Fibroblast of lung (primary cell): Measurements from ENCODE around the gene FHL1. TPM values are rescaled to one million over a fixed set of nuclear protein-coding genes. Genes with fewer than 3 reads are reported as not detected.

Source experiments
- DNase-seq, 2 donors: peaks; one replicate each; pipeline versions ENCODE4 v3.0.0 to v3.0.0-alpha.2; 2010; ENCODE audit warnings: low read depth in 2 of 2
- H2AFZ ChIP-seq: 2 replicates; pipeline ENCODE4 v1.5.1; 2012; ENCODE audit warnings: low read length, control low read depth, inconsistent platforms
- H3K27ac ChIP-seq: 2 replicates; pipeline ENCODE4 v1.5.1; 2011; ENCODE audit warnings: low read length, control low read depth; ENCODE audit not compliant: insufficient read depth
- H3K27me3 ChIP-seq: 2 replicates; pipeline ENCODE4 v1.5.1; 2011; ENCODE audit warnings: mild to moderate bottlenecking, low read length; ENCODE audit not compliant: control insufficient read depth, insufficient read depth
- H3K36me3 ChIP-seq: 2 replicates; pipeline ENCODE4 v1.5.1; 2011; ENCODE audit warnings: low read length; ENCODE audit not compliant: control insufficient read depth, insufficient read depth
- H3K4me1 ChIP-seq: 2 replicates; pipeline ENCODE4 v1.5.1; 2011; ENCODE audit warnings: low read length; ENCODE audit not compliant: control insufficient read depth, insufficient read depth; ENCODE audit errors: extremely low read depth
- H3K4me2 ChIP-seq: 2 replicates; pipeline ENCODE4 v1.5.1; 2011; ENCODE audit warnings: low read length, control low read depth; ENCODE audit not compliant: insufficient read depth; ENCODE audit errors: extremely low read depth
- H3K4me3 ChIP-seq, 4 experiments: fragments of 200-600 bp in 1 of 4; sonication (generic) in 1 of 4; replicated peaks in 1 of 4; 2 replicates each; pipeline ENCODE4 v1.5.1; 2011 to 2016; ENCODE audit warnings: low read length in 4 of 4, low read depth in 3 of 4, mild to moderate bottlenecking in 3 of 4, control low read depth in 2 of 4, inconsistent platforms in 1 of 4, mixed read lengths in 1 of 4; ENCODE audit not compliant: insufficient read depth in 1 of 4; ENCODE audit errors: control extremely low read depth in 1 of 4
- H3K79me2 ChIP-seq: 2 replicates; pipeline ENCODE4 v1.5.1; 2012; ENCODE audit warnings: mild to moderate bottlenecking, low read length, inconsistent platforms; ENCODE audit not compliant: control insufficient read depth, insufficient read depth
- H3K9ac ChIP-seq: 2 replicates; pipeline ENCODE4 v1.5.1; 2011; ENCODE audit warnings: mild to moderate bottlenecking, low read length, control low read depth; ENCODE audit not compliant: insufficient read depth
- H3K9me3 ChIP-seq: 2 replicates; pipeline ENCODE4 v1.5.1; 2012; ENCODE audit warnings: low read depth, low read length; ENCODE audit not compliant: control insufficient read depth, insufficient read depth
- H4K20me1 ChIP-seq: 2 replicates; pipeline ENCODE4 v1.5.1; 2011; ENCODE audit warnings: low read length; ENCODE audit not compliant: control insufficient read depth, insufficient read depth; ENCODE audit errors: extremely low read depth
- CTCF ChIP-seq, 2 donors: IDR thresholded peaks in 1 of 2; conservative IDR thresholded peaks in 1 of 2; 1 replicate in 1 of 2; 2 replicates in 1 of 2; pipeline ENCODE4 v1.5.1; 2011 to 2012; ENCODE audit warnings: low read length in 2 of 2, control low read depth in 1 of 2, inconsistent platforms in 1 of 2, low read depth in 1 of 2, mild to moderate bottlenecking in 1 of 2
- EZH2 ChIP-seq: IDR thresholded peaks from 2 replicates; pipeline ENCODE4 v1.5.1; 2012; ENCODE audit warnings: low read length, control low read depth, mild to moderate bottlenecking; ENCODE audit errors: missing control alignments
- polyA plus RNA-seq, 2 donors: library from polyadenylated mRNA; depleted of rRNA in 1 of 2; stranded (reverse) in 1 of 2; unstranded in 1 of 2; fragments of >200 nt; gene quantifications; 2 replicates each; pipeline ENCODE4 v1.2.1, GENCODE V29; 2011 to 2012; ENCODE audit warnings: missing spikeins in 1 of 2
- total RNA-seq: library from RNA; depleted of rRNA; stranded (reverse); fragments of >200 nt; gene quantifications from 2 replicates; pipeline ENCODE4 v1.2.1, GENCODE V29; 2014

FHL1 gene
- total and polyA plus RNA-seq, 2 donors (not counting 1 experiment from before 2014, with no cell fraction given) = 180 to 627 TPM

- Histone ChIP-seq H3K27ac (no peak overlapping the region), H3K4me2 (no peak overlapping the region), H3K9me3 (no peaks in the 10 kb centered on the region), H4K20me1 (no peaks in the 10 kb centered on the region), H3K79me2 (no peaks in the 10 kb centered on the region), H3K4me1 (no peaks in the 10 kb centered on the region), H3K4me3 (no peak overlapping the region), H3K36me3 (no peaks in the 10 kb centered on the region), H3K27me3 (no peaks in the 10 kb centered on the region), H2AFZ (no peak overlapping the region), H3K9ac (no peak overlapping the region)
- no peak for DNase-seq
- TF ChIP-seq CTCF (conservative IDR thresholded peaks at IDR 0.05 in 1 of 2, IDR thresholded peaks at IDR 0.05 in 1 of 2; ENCODE audit: low read depth in 1 of 2, low read length in 2 of 2) (no peak), EZH2 (no peak)
Observed at GRCh38 chrX:136126371-136126770, 21.0 kb upstream of the FHL1 start.

DNA sequence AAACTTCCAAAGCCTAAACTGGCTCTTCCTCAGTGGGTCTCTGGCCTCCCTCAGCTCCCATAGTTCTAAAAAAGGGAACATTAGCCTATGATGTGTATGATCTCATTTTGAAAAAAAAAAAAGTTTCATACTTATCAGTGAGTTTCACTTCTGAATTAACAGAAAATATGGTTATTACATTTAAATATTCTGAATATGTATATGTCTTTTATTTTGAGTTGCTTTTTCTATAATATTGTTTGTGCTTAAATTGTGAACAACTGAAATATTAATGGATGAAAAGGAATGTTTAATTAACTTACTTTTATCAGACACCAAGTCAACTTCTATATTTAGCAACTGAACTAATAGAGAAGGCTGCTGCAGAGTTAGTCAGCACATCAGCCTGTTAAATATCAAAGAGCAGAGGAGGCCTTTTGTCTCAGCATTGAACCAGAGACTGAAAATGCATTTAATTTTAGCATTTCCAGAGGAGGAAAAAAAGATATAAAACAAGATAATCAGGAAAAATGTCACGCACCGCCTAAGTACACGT is 20.4 kb upstream of the FHL1 start:
- DNase-seq = peak; percentile 26 to 64
- Histone ChIP-seq H4K20me1 (no peaks in the 10 kb centered on the region), H3K4me1 (no peaks in the 10 kb centered on the region), H3K27ac (no peak overlapping the region), H3K9ac (no peak overlapping the region), H2AFZ (no peak overlapping the region), H3K9me3 (no peaks in the 10 kb centered on the region), H3K27me3 (no peaks in the 10 kb centered on the region), H3K4me2 (no peak overlapping the region), H3K79me2 (no peaks in the 10 kb centered on the region), H3K36me3 (no peaks in the 10 kb centered on the region), H3K4me3 (no peak overlapping the region)
- TF ChIP-seq EZH2 (no peak), CTCF (conservative IDR thresholded peaks at IDR 0.05 in 1 of 2, IDR thresholded peaks at IDR 0.05 in 1 of 2; ENCODE audit: low read depth in 1 of 2, low read length in 2 of 2) (no peak)

DNA sequence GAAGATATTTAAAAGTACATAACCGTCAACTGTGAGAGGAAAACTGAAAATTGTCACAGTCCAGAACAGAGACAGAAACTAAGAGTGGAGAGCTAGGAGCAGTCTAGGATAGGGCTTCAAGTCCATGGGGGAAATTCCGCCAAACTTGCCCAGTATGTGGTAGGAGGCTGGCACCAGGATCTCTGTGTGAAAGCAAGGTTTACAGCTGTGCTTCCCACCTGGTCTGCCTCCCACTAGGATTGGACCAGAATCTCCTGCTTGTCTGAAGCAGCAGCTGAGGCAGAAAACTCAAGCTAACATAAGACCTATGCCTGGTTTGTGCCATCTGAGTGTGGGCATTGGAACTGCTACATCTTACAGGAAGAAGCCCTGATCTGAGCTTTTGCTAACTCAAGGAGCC is 18.6 kb upstream of the FHL1 start:
- Histone ChIP-seq H4K20me1 (no peaks in the 10 kb centered on the region), H3K27ac (no peak overlapping the region), H3K4me2 (no peak overlapping the region), H3K4me1 (no peaks in the 10 kb centered on the region), H3K4me3 (no peak overlapping the region), H3K27me3 (no peaks in the 10 kb centered on the region), H2AFZ (no peak overlapping the region), H3K36me3 (no peaks in the 10 kb centered on the region), H3K9me3 (no peaks in the 10 kb centered on the region), H3K79me2 (no peaks in the 10 kb centered on the region), H3K9ac (no peak overlapping the region)
- TF ChIP-seq EZH2 (no peak), CTCF (conservative IDR thresholded peaks at IDR 0.05 in 1 of 2, IDR thresholded peaks at IDR 0.05 in 1 of 2; ENCODE audit: low read depth in 1 of 2, low read length in 2 of 2) (no peak)
- no peak for DNase-seq
